WTC11 (cell line): ENCODE results near the gene CDH13. TPM values are rescaled to one million over a fixed set of nuclear protein-coding genes. Genes with fewer than 3 reads are reported as not detected.
A peak's percentile ranks its signal among the peaks of the same experiment; 100 is the strongest.

Source experiments
- ATAC-seq: fragments of 200-7000 bp; cut with Tn5 transposase; 2 replicates; pipeline ENCODE4 v1.10.0; 2021; ENCODE audit warnings: mild to moderate bottlenecking, moderate library complexity
- CTCF ChIA-PET: fragments of 300-600 bp; sonication (Branson Sonifier 250); formaldehyde crosslinking; loops from one replicate; lab custom pipeline; 2021; ENCODE audit warnings: antibody characterized with exemption; lab: Charles Lee
- POLR2A ChIA-PET: fragments of 350-600 bp; sonication (Branson Sonifier 250); formaldehyde crosslinking; loops from one replicate; lab custom pipeline; 2021; ENCODE audit warnings: antibody characterized with exemption; lab: Charles Lee
- DNase-seq: peaks from one replicate; pipeline ENCODE4 v3.0.0; 2021; ENCODE audit warnings: low spot score
- H3K27ac Mint-ChIP-seq: 2 replicates; pipeline ENCODE4 v1.8.0; 2021; ENCODE audit warnings: mixed read lengths
- H3K27me3 Mint-ChIP-seq: 2 replicates; pipeline ENCODE4 v1.8.0; 2021; ENCODE audit warnings: low read depth, mild to moderate bottlenecking, moderate library complexity, mixed read lengths
- H3K36me3 Mint-ChIP-seq: 2 replicates; pipeline ENCODE4 v1.8.0; 2021; ENCODE audit warnings: mixed read lengths
- H3K4me1 Mint-ChIP-seq: 2 replicates; pipeline ENCODE4 v1.8.0; 2022; ENCODE audit warnings: mixed read lengths
- H3K4me3 Mint-ChIP-seq: 2 replicates; pipeline ENCODE4 v1.8.0; 2021; ENCODE audit warnings: mild to moderate bottlenecking, moderate library complexity, mixed read lengths
- H3K9me3 Mint-ChIP-seq: 2 replicates; pipeline ENCODE4 v1.8.0; 2021; ENCODE audit warnings: mixed read lengths
- FOXP1 ChIP-seq: sonication (generic); formaldehyde crosslinking; IDR thresholded peaks from 2 replicates; pipeline ENCODE4 v1.8.0; 2022; ENCODE audit warnings: missing genetic modification reagents, mild to moderate bottlenecking, moderate library complexity, borderline replicate concordance
- NFE2L1 ChIP-seq: sonication (generic); formaldehyde crosslinking; IDR thresholded peaks from 2 replicates; pipeline ENCODE4 v1.8.1; 2023; ENCODE audit warnings: missing genetic modification reagents
- SOX15 ChIP-seq: fragments of 250-450 bp; sonication (Bioruptor Pico); IDR thresholded peaks from 2 replicates; pipeline ENCODE4 v1.9.0; 2021; ENCODE audit warnings: mild to moderate bottlenecking
- TEAD1 ChIP-seq: sonication (generic); formaldehyde crosslinking; IDR thresholded peaks from 2 replicates; pipeline ENCODE4 v1.8.0; 2022; ENCODE audit warnings: mild to moderate bottlenecking, missing genetic modification reagents
- total RNA-seq: library from RNA; stranded (reverse); gene quantifications from 3 replicates; pipeline ENCODE4 v1.2.3, GENCODE V29; 2021
- TF ChIP-seq, protein P1 (sequence below): sonication (generic); formaldehyde crosslinking; IDR thresholded peaks from 2 replicates; pipeline ENCODE4 v1.8.1; 2022; ENCODE audit warnings: low read depth, mild to moderate bottlenecking, moderate library complexity, missing genetic modification reagents, borderline replicate concordance
- TF ChIP-seq, protein P2 (sequence below): sonication (generic); formaldehyde crosslinking; IDR thresholded peaks from 2 replicates; pipeline ENCODE4 v1.8.1; 2022; ENCODE audit warnings: missing genetic modification reagents, borderline replicate concordance
- TF ChIP-seq, protein P3 (sequence below): sonication (generic); formaldehyde crosslinking; IDR thresholded peaks from 2 replicates; pipeline ENCODE4 v1.8.0; 2023; ENCODE audit warnings: mild to moderate bottlenecking, missing genetic modification reagents
- TF ChIP-seq, protein P4 (sequence below): fragments of 250-450 bp; sonication (Bioruptor Pico); IDR thresholded peaks from 2 replicates; pipeline ENCODE4 v1.9.0; 2021; ENCODE audit warnings: mild to moderate bottlenecking, borderline replicate concordance

The CDH13 gene
- total RNA-seq, 1 experiment from 2014 or later: 0.81 TPM

DNA sequence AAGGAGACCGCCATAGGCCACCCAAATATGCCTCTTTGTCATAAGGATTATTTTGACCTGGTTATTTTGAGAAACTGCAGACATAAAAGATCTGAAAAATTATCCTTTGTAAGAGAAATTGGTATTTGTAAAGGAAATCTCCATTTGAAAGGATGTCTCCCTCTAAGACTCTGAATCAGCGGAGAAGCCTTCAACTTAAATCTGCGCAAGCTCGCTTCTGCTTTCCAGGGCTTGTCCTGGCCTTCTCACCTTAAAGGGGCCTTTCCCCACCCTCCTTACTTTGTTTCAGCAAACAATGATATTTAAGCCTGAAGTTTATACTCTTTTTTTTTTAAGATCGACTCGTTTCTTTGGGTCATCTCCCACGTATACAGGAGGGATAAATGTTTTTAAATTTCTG, 1215.5 kb downstream of the CDH13 start (continued):
- TF ChIP-seq, protein P1, sequence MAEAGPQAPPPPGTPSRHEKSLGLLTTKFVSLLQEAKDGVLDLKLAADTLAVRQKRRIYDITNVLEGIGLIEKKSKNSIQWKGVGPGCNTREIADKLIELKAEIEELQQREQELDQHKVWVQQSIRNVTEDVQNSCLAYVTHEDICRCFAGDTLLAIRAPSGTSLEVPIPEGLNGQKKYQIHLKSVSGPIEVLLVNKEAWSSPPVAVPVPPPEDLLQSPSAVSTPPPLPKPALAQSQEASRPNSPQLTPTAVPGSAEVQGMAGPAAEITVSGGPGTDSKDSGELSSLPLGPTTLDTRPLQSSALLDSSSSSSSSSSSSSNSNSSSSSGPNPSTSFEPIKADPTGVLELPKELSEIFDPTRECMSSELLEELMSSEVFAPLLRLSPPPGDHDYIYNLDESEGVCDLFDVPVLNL (CRISPR knock-in tag): no peak
- TF ChIP-seq, protein P2, sequence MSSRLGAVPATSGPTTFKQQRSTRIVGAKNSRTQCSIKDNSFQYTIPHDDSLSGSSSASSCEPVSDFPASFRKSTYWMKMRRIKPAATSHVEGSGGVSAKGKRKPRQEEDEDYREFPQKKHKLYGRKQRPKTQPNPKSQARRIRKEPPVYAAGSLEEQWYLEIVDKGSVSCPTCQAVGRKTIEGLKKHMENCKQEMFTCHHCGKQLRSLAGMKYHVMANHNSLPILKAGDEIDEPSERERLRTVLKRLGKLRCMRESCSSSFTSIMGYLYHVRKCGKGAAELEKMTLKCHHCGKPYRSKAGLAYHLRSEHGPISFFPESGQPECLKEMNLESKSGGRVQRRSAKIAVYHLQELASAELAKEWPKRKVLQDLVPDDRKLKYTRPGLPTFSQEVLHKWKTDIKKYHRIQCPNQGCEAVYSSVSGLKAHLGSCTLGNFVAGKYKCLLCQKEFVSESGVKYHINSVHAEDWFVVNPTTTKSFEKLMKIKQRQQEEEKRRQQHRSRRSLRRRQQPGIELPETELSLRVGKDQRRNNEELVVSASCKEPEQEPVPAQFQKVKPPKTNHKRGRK (CRISPR knock-in tag): no peak
- no peak for TF ChIP-seq SOX15 (CRISPR knock-in tag)

DNA sequence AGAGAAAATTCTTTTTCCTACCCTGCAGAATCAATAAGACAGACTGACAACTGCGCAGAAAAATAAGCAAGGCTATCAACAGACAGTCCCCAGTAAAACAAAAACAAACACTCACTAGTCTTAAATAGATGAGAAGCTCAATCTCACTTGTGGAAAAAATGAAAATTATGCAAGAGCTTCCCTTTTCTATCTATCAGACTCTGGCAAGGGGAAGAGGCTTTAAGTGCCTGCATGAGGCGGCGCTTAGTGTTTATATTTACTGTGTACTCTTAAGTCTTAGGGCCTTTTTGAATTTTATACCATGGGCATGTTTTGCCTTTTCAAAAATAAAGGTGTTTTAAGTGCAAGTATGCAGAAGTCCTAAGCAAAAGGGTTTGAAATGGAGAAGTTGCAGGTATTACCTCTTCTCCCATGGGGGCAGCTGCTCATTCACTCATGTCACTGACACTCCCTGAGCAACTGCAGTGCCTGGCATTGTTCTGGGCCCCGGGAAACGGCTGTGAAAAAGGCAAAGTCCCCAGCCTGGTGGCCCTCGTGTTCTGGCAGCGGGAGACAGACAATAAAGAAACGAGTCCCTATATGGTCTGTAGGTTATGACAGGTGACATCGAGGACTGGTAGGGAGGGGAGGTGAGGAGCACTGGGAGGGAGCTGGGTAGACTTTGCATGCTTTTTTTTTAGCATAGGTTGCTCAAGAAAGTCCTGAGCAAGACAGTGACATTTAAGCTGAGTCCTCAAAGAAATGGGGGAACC, 1216.2 kb downstream of the CDH13 start:
- H3K4me1 Mint-ChIP-seq: peaks cover 75% of the 10 kb centered on the region
- POLR2A ChIA-PET: no interaction called here
- no peak for TF ChIP-seq FOXP1 (CRISPR knock-in tag)
- no peaks in the 10 kb centered on the region for H3K9me3 Mint-ChIP-seq
- H3K27ac Mint-ChIP-seq: peak overlapping the region; percentile 97
- ATAC-seq: no peak
- H3K36me3 Mint-ChIP-seq: no peaks in the 10 kb centered on the region
- DNase-seq: no peak
- no peak overlapping the region; the same call in 1 of the 2 replicates for H3K4me3 Mint-ChIP-seq
- CTCF ChIA-PET: interaction anchor here (1.0 to 2.0 kb wide), 6 partner anchors 16 to 443 kb away, joined by 3 to 7 read pairs (median 3); no protein-coding TSS in a partner anchor
- no peaks in the 10 kb centered on the region for H3K27me3 Mint-ChIP-seq

DNA sequence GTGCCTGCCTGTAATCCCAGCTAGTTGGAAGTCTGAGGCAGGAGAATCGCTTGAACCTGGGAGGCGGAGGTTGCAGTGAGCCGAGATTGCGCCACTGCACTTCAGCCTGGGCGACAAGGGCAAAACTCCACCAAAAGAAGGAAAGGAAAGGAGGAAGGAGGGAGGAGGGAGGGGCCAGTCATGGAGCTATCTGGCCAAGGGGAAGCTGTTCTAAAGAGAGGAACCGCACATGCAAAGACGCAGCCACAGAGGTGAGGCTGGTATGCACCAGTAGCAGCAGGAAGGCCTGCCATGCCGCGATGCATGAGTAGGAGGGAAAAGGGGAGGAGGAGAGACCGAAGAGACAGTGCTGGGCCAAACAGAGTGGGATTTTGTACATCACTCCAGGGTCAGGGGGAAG, 1216.9 kb downstream of the CDH13 start:
- Mint-ChIP-seq H3K36me3 (no peaks in the 10 kb centered on the region), H3K27me3 (no peaks in the 10 kb centered on the region), H3K9me3 (no peaks in the 10 kb centered on the region), H3K4me1 (peaks cover 72% of the 10 kb centered on the region), H3K27ac (peak overlapping the region; percentile 97), H3K4me3 (no peak overlapping the region)
- ATAC-seq: peak; percentile 12
- peak; percentile 27 for DNase-seq
- POLR2A ChIA-PET: no interaction called here
- CTCF ChIA-PET: interaction anchor here (1.2 to 2.0 kb wide), 3 partner anchors 17 to 83 kb away, joined by 3 to 7 read pairs (median 3); no protein-coding TSS in a partner anchor
- TF ChIP-seq, protein P3, sequence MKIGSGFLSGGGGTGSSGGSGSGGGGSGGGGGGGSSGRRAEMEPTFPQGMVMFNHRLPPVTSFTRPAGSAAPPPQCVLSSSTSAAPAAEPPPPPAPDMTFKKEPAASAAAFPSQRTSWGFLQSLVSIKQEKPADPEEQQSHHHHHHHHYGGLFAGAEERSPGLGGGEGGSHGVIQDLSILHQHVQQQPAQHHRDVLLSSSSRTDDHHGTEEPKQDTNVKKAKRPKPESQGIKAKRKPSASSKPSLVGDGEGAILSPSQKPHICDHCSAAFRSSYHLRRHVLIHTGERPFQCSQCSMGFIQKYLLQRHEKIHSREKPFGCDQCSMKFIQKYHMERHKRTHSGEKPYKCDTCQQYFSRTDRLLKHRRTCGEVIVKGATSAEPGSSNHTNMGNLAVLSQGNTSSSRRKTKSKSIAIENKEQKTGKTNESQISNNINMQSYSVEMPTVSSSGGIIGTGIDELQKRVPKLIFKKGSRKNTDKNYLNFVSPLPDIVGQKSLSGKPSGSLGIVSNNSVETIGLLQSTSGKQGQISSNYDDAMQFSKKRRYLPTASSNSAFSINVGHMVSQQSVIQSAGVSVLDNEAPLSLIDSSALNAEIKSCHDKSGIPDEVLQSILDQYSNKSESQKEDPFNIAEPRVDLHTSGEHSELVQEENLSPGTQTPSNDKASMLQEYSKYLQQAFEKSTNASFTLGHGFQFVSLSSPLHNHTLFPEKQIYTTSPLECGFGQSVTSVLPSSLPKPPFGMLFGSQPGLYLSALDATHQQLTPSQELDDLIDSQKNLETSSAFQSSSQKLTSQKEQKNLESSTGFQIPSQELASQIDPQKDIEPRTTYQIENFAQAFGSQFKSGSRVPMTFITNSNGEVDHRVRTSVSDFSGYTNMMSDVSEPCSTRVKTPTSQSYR: no peak
- TF ChIP-seq, protein P4, sequence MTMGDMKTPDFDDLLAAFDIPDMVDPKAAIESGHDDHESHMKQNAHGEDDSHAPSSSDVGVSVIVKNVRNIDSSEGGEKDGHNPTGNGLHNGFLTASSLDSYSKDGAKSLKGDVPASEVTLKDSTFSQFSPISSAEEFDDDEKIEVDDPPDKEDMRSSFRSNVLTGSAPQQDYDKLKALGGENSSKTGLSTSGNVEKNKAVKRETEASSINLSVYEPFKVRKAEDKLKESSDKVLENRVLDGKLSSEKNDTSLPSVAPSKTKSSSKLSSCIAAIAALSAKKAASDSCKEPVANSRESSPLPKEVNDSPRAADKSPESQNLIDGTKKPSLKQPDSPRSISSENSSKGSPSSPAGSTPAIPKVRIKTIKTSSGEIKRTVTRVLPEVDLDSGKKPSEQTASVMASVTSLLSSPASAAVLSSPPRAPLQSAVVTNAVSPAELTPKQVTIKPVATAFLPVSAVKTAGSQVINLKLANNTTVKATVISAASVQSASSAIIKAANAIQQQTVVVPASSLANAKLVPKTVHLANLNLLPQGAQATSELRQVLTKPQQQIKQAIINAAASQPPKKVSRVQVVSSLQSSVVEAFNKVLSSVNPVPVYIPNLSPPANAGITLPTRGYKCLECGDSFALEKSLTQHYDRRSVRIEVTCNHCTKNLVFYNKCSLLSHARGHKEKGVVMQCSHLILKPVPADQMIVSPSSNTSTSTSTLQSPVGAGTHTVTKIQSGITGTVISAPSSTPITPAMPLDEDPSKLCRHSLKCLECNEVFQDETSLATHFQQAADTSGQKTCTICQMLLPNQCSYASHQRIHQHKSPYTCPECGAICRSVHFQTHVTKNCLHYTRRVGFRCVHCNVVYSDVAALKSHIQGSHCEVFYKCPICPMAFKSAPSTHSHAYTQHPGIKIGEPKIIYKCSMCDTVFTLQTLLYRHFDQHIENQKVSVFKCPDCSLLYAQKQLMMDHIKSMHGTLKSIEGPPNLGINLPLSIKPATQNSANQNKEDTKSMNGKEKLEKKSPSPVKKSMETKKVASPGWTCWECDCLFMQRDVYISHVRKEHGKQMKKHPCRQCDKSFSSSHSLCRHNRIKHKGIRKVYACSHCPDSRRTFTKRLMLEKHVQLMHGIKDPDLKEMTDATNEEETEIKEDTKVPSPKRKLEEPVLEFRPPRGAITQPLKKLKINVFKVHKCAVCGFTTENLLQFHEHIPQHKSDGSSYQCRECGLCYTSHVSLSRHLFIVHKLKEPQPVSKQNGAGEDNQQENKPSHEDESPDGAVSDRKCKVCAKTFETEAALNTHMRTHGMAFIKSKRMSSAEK (CRISPR knock-in tag): no peak
- TF ChIP-seq NFE2L1 (CRISPR knock-in tag) (no peak), TEAD1 (CRISPR knock-in tag) (0 out of 2 replicates have a peak, but pooled peaks have one; percentile 45)
